ENCODE results near the gene CCDC195. TPM values are rescaled to one million over a fixed set of nuclear protein-coding genes. Genes with fewer than 3 reads are reported as not detected.
A peak's percentile ranks its signal among the peaks of the same experiment; 100 is the strongest.

CCDC195 gene
- total RNA-seq, 6 experiments from 2014 or later = not detected

DNA sequence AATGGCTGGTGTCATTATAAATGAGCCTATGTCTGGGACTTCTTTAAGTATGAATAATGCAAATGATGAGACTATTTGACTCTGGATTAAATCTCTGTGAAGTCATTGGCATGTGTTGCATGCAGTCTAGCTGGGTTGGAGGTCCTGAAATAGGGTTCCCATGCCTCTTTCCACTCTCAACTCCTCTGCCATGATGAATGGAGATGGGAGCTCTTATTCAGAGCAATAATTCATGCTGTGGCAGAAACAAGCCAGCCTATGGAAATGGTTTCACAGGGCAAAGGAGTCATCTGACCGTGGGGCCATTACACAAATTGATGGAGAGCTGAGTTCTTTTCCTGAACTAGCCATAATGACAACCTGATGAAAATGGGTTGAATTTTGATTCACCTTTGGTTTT lies 15.5 kb upstream of the CCDC195 start:
- Mint-ChIP-seq H3K27ac (no peak overlapping the region), H3K4me1 (ENCODE audit: low read depth) (no peaks in the 10 kb centered on the region), H3K27me3 (ENCODE audit: insufficient read depth) (no peaks in the 10 kb centered on the region; the same call in 1 of the 2 replicates), H3K4me3 (no peak overlapping the region), H3K9me3 (peaks cover 33% of the 10 kb centered on the region), H3K36me3 (ENCODE audit: low read depth) (peaks cover 9% of the 10 kb centered on the region)
- no peak for DNase-seq
- TF ChIP-seq, protein P1, sequence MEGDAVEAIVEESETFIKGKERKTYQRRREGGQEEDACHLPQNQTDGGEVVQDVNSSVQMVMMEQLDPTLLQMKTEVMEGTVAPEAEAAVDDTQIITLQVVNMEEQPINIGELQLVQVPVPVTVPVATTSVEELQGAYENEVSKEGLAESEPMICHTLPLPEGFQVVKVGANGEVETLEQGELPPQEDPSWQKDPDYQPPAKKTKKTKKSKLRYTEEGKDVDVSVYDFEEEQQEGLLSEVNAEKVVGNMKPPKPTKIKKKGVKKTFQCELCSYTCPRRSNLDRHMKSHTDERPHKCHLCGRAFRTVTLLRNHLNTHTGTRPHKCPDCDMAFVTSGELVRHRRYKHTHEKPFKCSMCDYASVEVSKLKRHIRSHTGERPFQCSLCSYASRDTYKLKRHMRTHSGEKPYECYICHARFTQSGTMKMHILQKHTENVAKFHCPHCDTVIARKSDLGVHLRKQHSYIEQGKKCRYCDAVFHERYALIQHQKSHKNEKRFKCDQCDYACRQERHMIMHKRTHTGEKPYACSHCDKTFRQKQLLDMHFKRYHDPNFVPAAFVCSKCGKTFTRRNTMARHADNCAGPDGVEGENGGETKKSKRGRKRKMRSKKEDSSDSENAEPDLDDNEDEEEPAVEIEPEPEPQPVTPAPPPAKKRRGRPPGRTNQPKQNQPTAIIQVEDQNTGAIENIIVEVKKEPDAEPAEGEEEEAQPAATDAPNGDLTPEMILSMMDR (IDR thresholded peaks at IDR 0.05) = no peak

DNA sequence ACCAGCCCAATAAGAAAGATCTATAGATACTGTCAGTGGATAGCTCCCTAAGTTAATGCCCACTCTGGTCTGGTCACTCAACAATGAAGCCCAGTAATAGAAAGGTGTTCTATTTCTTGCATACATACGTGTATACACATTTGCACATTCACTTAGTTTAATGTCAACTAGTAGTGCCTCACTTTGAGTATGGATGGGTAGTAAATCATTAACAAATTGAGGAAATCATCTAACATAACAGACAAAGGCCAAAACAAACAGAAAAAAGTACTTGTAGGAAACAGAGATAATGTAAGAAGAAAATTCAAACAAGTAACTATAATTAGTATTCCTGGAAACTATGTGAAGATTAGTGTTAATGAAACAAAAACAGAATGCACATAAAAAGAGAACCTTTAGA lies 13.3 kb upstream of the CCDC195 start:
- H3K9me3 Mint-ChIP-seq = peaks cover 18% of the 10 kb centered on the region
- H3K27me3 Mint-ChIP-seq (ENCODE audit: insufficient read depth) = no peaks in the 10 kb centered on the region; the same call in 1 of the 2 replicates
- peaks cover 1% of the 10 kb centered on the region; the same call in 1 of the 2 replicates for H3K4me1 Mint-ChIP-seq (ENCODE audit: low read depth)
- DNase-seq = no peak
- no peak overlapping the region for H3K4me3 Mint-ChIP-seq
- H3K27ac Mint-ChIP-seq = no peak overlapping the region
- H3K36me3 Mint-ChIP-seq (ENCODE audit: low read depth) = no peaks in the 10 kb centered on the region
- TF ChIP-seq, protein P1 (IDR thresholded peaks at IDR 0.05) = no peak

DNA sequence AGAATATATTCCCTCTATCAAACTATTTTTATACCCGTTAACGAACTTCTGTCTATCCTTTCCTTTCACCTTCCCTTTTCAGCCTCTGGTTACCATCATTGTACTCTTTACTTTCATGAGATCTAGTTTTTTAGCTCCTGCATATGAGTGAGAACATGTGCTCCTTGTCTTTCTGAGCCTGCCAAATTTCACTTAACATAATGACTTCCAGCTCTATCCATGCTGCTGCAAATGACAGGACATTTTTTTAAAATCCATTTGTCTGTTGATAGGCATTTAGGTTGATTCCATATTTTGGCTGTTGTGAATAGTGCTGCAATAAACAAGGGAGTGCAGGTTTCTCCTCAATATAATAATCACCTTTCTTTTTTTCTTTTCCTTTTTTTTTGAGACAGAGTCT lies 8.2 kb upstream of the CCDC195 start:
- TF ChIP-seq, protein P1 (IDR thresholded peaks at IDR 0.05) = no peak
- Mint-ChIP-seq H3K4me1 (ENCODE audit: low read depth) (peaks cover 25% of the 10 kb centered on the region), H3K36me3 (ENCODE audit: low read depth) (no peaks in the 10 kb centered on the region), H3K27ac (no peak overlapping the region), H3K27me3 (ENCODE audit: insufficient read depth) (no peaks in the 10 kb centered on the region; the same call in 1 of the 2 replicates), H3K4me3 (no peak overlapping the region), H3K9me3 (peaks cover 16% of the 10 kb centered on the region)
- DNase-seq = no peak

DNA sequence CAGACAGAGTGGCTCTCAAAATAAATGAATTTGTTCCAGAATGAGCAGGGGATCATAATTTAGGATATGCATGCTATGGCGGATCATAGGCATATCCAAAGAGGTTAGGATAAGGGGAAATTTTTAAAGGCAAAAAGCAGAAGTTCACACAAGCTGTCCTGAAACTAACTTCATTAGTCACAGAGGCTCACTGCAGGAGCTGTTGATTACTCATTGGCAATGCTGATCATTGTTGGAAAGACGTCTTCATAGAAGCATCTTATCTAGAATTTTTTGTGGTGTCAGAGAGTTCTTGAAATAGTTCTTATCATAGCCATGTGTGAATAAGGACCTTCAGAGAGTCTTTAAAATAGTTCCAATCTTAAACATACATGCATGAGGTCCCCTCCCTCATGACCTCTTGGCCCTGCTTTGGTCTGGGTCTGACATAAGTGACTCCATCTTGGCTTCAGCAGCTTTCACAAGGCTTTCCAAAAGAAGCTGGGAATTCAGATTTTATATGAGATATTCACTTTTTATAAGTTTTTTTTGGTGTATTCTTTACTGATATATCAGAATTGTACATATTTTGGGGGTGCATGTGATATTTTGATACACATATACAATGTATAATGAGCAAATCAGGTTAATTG lies 7.5 kb upstream of the CCDC195 start:
- TF ChIP-seq, protein P1 (IDR thresholded peaks at IDR 0.05) = no peak
- H3K4me3 Mint-ChIP-seq = no peak overlapping the region
- H3K4me1 Mint-ChIP-seq (ENCODE audit: low read depth) = peaks cover 25% of the 10 kb centered on the region
- H3K9me3 Mint-ChIP-seq = peaks cover 10% of the 10 kb centered on the region
- H3K27ac Mint-ChIP-seq = 0 out of 2 replicates have a peak overlapping the region, but pooled peaks have one; percentile 22
- H3K27me3 Mint-ChIP-seq (ENCODE audit: insufficient read depth) = no peaks in the 10 kb centered on the region; the same call in 1 of the 2 replicates
- H3K36me3 Mint-ChIP-seq (ENCODE audit: low read depth) = no peaks in the 10 kb centered on the region
- DNase-seq = peak; percentile 4

DNA sequence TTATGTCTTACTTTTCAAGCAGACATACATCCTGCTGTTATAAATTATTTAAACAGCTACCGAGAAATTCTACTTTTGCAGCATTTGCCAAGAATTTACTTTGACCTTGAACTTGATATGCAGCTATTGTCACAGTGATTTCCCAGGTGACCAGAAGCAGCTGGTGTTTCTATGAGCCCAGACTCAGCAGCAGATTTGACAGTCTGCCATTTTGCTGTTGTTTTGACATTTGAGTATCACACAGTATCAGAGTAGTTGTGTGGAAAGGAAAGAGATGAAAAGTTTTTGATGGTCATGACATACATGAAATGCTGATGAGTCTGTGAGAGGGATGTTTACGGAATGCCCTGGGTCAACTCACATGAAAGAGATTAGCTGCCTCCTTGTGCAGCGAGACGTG lies 6.6 kb upstream of the CCDC195 start:
- no peaks in the 10 kb centered on the region for H3K36me3 Mint-ChIP-seq (ENCODE audit: low read depth)
- H3K27me3 Mint-ChIP-seq (ENCODE audit: insufficient read depth) = no peaks in the 10 kb centered on the region; the same call in 1 of the 2 replicates
- no peak overlapping the region for H3K4me3 Mint-ChIP-seq
- TF ChIP-seq, protein P1 (IDR thresholded peaks at IDR 0.05) = no peak
- no peak overlapping the region for H3K27ac Mint-ChIP-seq
- peaks cover 5% of the 10 kb centered on the region; the same call in 1 of the 2 replicates for H3K9me3 Mint-ChIP-seq
- no peak for DNase-seq
- peaks cover 25% of the 10 kb centered on the region for H3K4me1 Mint-ChIP-seq (ENCODE audit: low read depth)
